Amniotic epithelial cell (primary cell): ENCODE results near the gene FCHSD1.
A peak's percentile ranks its signal among the peaks of the same experiment; 100 is the strongest.

ENCODE experiments used
- DNase-seq: peaks from one replicate; pipeline ENCODE4 v3.0.0-alpha.2; 2010; ENCODE audit warnings: low read depth

Gene FCHSD1

DNA sequence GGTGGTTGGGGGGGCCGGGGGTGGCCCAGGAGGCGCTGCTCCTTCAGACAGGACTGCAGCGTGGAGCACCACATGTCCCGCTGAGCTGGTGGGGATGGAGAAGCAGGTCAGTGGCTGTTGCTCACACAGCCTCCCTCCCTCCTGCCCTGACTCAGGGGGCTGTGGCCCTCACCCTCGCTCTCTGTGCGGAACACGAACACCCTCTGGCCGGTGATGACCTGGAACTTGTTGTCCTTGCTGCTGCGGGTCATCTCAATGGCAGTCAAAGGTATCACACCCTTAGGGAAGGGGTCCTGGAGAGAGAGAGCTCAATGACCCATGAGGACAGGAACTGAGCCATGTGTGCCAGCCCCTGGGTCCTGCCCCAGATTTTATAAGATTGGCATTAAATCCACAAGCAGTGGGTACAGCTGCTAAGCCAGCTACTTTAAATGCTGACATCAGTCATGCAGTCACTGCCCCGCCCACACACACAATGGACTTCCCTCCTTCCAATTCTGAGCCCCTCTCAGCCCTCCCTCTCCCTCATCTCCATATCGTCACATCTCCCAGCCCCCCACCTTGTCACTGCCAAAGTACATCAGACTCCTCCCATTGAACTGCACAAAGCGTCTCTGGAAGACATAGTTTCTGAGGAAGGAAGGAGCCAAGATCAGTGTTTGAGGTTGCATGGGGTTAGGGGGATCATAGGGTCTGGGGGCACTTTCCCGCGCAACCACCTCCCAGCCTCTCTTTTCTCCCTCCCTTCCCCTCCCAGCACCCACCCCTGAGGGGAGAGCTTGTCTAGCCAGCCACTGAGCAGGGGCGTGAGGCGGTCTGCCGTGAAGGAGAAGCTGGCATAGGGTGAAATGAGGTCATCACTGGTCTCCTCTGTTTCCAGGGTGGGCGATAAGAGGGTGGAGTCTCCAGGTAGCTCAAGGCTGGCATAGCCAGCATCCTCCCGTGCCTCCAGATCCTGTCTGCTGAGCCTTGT is 21.9 kb upstream of the FCHSD1 start:
- DNase-seq: no peak

DNA sequence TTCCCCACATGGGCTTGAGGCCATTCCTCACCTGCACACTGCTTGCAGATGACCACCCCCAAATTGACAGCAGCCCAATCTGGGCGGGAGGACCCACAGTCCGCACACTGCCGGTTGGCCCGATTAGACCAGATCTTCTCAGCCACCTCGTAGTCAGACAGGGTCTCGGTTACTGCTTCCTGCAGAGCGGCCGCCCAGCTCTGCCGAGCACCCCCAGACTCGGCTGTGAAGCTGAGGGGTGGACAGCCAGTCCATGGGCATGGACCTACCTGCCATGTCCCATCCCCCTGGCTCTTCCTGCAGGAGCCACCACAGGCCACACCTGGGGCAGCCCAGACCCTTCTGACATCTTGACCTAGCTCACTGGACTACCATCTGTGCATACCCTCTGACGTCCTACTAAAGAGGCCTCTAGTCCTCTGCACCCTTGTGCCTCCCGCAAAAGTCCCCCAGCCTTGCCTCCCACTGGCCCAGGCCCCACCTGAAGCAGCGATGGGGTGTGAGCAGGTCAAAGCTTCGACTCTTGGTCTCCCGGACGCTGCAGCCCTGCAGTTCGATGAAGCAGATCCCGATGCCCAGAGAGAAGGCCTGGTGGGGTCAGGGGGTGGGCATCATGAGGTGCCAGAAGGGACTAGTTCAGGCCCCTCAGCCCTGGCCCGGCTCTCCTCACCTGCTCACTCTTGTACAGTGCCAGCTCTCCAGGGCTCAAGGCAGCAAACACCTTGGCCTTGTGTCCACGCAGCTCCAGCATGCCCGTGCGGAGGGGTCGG is 21.0 kb upstream of the FCHSD1 start:
- DNase-seq: no peak

DNA sequence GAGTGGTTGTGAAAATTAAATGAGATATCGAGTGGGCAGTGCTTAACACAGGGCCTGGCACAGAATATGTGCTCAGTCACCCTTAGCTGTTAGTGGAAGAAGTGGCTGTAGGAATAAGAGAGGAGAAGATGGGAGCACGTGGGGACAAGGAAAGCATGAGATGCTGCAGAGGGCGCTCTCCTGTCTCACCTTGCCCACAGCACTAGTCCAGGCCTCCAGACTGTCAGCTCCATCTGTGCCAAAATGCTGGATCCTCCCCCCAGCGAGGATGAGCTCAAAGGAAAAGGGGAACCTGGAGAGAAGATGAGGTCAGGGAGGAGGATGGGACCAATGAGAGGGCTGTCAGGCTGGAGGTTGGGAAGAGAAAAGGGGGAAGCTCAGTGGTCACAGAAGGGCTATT is 18.3 kb upstream of the FCHSD1 start:
- DNase-seq: no peak

DNA sequence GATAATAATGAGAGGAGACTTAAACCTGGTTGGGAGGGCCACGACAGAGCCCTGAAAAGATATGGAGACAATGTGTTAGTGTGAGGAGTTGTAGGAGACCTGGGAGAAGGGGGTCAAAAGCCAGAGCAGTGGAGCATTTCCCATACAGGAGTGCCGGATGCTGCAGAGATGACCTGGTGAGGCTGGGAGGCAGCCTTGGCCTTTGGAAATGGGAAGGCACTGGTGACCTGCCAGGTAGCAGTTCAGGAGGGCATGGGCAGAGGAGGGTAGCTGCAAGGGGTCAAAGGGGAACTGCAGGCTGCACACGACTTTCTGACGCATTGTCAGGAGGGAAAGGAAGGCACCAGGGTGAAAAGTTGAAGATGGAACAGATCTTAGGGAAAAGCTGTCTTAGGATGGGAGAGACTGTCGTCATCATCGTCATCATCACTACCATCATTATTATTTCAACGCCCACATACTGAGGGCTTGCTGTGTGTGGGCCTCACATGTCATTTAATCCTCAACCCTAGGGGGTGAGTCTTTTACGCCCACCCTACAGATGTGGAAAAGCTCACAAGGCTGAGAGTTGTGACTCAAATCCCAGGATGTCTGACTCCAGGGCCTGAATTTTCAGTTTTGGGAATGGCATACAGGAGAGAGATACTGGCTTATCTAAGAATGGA is 17.5 kb upstream of the FCHSD1 start:
- no peak for DNase-seq

DNA sequence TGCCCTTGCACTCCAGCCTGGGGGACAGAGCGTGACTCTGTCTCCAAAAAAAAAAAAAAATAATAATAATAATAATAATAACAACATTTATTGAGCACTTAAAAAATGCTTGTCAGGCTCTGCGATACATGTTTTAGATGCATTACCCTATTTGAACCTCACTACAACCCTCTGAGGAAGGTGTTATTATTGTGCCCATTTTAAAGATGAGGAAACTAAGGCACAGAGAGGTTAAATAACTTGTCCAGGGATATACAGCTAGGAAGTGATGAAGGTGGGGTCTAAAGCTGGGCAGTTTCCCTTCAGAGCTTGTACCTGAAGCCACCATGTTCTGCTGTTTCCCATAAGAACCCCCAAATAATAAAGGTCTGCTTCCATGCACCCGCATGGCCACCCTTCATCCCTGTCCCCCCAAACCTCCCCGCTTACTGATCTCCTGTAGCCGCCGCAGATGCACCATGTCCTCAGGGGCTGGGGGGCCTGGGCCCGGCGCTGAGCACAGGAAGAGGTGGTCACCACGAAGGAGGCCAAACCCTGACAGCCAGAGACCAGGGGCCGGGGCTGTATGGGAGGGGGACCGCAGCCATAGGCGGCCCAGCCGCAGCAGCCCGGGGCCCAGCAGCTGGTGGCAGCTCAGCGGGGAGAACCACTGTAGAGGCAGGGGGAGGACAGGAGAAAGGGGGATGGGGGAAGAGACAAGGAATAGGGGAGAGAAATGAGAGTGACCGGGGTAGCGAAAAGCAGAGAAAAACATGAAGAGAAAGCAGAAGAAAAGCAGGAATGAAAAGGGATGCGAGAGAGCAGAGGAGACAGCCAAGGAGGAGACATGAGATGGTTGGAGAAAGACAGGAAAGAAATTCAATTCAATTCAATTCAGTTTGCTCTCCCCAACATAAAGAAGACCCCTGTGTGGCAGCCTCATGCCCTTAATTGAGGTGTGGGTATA is 15.1 kb upstream of the FCHSD1 start:
- DNase-seq: no peak

DNA sequence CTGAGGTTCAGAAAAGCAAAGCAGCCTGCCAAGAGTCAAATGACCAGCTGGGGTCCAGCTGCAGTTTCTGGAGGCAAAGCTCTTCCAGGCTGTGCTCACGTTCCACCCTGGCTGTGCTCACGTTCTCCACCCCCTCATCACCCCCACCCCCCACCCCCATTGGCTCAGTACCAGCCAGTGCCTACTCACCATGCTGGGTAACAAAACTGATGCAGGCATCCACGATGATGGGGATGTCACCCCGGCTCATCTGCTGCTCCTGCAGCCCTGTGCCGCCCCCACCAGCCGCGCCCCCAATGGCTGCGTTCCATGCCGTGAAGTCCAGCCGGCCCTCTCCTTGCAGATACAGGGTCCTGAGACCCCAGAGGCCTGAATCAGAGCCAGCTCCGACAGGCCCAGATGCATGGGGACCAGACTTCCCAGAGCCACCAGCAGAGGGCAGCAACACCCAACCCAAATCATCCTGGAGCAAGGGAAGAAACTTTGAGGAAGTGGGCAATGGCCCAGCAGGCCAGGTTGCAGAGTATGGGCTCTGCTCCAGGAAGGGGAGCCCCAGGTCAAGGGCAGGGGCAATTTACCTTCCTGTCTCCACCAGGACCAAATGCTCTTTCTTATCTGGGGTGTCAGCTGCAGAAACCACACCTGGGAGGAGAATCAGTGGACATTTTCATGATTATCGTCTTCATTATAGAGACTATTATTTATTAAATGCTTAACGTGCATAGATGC is 13.7 kb upstream of the FCHSD1 start:
- DNase-seq: peak; percentile 57

DNA sequence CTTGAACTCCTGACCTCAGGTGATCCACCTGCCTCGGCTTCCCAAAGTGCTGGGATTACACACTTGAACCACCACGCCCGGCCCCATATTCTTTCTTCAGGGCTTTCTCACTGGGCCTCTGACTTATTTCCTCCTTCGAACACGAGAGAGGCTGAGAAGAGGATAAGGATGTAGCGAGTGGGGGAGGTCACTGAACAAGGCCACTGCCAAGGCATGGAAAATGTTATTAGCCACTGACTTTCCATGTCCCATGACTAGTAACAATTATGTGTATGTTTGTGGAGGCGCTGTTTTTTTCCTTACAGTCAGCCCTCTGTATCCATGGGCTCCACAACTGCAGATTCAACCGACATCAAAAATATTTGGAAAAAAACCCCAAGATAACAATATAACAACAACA is 12.3 kb upstream of the FCHSD1 start:
- DNase-seq: no peak

DNA sequence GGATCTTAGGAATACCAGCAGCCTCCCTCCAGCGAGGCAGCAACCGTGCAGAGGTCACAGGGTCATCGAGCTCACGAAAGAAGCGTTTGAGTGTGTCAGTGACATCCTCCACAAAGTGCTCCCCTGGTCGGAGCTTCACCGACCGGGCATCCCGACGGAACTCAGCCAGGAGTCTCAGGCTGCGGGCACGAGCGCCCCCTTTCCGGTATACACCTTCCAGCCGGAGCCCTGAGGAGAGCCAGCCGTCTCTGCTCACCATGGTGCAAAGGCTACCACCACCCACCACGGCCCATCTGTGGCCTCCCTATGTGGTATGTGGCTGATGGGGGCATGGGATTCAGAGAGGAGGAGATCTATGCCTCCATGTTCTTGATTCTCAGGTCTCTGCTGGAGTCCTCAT is 10.8 kb upstream of the FCHSD1 start:
- DNase-seq: no peak

DNA sequence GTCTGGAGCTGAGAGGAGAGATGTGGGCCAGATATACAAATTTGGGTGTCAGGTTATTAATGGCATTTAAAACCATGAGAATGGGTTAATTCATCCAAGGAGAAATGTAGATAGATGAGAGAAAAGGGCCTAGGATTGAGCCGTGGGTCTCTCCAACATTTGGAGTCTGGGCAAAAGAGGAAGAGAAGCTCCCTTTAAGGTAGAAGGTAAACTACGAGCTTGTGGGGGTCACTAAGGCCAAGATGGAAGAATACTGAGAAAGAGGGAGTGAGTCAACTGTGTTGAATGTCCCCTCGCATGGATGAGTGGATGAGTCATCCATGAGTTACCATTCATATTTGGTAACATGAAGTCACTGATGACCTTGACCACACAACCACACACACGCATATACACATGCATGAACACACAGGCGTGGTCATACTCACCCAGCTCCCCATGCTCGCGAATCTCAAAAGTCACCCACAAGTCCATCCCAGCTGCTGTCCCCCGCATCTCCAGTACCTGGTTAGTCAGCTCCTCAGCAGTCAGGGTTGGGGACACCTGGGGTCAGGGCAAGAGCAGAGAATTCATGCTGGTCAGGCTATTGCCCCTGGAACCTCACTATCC is 6.8 kb upstream of the FCHSD1 start:
- DNase-seq: peak; percentile 96

DNA sequence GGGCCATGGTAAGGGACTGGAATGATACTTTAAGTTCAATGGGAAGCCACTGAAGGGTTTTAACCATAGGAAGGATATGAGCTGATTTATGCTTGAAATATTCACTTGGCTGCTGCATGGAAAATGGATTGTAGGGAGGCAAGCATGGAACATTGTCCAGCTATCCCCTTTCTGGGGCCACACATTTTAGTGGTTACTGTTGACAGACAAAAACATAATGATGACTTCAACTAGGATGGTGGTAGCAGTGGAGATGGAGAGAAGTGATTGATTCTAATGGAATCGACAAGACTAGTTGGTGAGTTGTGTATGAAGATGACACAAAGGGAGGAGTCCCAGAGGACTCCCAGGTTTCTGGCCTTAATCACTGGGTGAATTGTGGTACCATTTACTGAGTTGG is 6.2 kb upstream of the FCHSD1 start:
- no peak for DNase-seq

DNA sequence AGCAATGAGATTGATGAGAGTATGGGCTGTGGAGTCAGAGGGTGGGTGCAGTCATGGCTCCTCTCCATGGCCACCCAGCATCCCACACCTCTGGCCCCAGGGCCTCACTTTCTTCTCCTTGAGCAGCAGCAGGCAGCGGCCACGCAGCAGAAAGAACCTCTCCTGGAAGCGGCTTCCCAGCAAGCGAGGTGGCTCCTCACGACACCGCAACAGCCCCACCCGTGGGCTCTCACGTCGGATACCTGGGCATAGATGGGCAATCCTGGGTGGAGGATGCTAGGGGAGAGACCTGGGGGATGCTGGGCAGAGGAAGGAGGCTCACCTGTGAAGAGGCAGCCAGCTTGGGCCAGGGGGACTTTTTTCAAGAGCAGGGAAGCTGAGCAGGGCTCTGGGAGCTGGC is 5.2 kb upstream of the FCHSD1 start:
- no peak for DNase-seq

DNA sequence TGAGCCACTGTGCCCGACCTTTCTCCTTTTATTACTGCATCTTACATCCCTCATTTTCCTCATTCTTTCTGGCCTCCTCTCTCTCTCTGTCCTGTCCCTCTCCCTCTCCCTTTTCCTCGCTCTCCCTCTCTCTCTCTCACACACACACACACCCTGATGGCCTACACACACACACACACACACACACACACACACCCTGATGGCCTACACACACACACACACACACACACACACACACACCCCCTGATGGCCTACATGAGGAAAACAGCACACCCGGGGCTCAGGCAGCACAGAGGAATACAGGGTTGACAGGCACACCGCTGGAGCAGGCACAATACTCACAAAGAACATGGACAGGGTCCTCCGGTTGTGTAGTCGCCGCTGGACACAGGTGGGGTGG is 3.8 kb upstream of the FCHSD1 start:
- DNase-seq: no peak

DNA sequence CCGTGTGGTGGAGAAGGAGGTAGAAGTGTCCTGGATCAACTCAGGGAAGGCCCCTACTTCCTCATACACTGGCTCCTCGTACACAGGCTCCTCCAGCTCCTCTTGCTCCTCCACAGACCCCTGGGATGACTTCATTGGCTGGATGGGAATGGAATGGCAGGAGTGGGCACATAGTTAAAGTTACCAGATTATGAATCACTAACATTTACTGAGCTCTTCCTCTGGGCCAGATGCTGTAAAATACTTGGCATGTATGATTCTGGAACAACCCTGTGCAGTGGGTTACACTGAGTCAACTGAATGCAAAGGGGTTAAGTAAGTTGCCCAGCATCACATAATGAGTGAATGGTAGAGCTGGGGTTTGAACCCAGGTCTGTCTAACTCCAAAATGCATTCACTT is 3.1 kb upstream of the FCHSD1 start:
- DNase-seq: peak; percentile 84

DNA sequence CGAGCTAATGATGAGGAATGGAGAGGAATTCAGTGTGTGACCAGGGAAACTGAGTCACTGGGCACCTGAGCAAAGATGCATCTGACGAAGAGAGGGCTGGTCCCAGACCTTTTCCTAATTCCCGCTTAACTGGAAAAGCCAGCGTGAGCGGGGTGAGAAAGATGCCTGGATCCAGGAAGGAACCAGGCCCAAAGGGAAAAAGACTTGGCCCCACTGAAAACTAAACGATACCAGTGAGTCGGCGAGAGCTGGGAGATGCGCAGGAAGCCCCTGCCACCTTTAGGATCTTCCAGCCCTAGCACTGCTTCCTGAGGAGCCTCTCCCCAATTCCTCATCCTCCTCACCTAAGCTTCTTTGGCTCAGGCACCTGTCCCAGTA is 499 bp upstream of the FCHSD1 start:
- no peak for DNase-seq

DNA sequence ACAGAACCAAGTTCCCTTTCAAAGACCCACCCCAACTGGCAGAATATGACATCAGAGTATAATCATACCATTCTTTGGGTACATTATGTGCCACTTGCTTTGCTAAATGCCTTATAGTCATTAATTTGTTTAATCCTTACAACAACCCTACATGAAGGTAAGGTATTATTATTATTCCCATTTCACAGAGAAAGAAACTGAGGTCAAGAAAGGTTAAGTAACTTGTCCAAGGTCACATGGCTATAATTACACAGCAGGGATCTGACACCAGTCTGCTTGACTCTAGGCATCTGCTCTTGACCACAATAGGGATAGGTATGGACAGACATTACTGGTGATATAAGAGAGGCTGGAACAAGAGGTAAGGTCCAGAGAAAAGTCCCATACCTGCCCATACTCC is 1.2 kb downstream of the FCHSD1 start:
- no peak for DNase-seq

DNA sequence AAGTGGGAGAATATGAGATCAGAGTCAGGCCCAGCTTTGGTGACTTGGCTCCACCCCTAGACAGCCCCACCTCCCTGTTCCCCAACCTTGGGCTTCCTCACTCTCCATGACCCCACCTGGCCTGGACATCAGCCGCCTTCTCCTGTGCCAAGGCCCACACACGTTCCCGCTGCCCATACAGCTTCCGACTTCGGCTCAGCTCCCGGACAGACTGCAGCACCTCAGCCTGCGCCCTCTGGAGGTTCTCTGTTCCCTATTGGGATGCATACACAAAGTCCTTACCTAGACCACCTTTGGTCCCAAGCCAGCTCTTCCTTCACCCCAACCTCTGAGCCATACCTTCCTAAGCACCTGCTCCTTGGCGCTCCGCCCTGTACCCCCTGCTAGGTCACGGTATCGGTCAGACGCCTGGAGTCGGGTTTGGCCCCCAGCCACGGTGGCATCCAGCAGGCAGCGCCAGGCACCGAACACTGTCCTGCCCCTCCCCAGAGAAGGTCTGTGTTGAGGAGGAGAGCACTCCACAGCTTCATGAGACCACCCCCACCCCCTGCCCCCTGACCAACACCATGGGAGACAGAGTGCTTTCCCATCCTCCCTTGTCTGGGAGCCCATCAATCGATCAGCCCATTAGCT is 2.0 kb downstream of the FCHSD1 start:
- DNase-seq: no peak

DNA sequence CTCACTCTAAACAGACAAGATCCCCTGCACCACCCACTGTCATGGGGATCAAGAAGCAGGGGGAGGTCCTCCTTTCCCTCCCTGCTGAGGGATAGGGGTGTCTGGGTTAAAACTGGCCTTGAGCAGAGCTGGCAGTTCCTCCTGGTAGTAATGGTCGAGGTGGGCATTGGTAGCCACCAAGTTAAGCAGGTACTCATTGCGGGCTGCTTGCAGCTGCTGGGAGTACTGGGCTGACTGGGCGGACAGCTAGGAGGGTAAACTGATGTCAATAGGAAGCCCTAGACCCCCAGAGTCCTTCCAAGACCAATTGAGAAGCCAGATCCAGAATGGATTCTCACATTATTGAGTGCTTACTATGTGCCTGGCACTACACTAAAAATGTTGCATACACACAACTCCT is 3.4 kb downstream of the FCHSD1 start:
- DNase-seq: no peak

DNA sequence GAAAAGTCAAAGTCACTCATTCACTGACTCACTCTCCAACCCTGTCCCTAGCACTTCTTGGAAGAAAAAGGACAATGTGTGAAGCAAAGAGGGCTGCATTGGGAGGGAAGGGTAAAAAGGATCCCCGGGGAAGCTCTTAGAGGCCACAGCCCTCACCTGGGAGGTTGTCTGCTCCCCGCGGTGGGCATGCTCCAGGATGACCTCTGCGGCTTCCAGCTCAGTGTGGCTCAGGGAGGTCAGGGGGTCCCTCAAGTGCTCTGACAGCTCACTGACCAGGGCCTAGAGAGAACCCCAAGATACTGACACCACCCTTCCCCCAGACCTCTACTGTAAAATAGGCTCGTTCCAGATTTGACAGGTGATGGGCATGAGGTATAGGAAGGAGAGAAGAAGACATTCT is 4.0 kb downstream of the FCHSD1 start:
- no peak for DNase-seq

DNA sequence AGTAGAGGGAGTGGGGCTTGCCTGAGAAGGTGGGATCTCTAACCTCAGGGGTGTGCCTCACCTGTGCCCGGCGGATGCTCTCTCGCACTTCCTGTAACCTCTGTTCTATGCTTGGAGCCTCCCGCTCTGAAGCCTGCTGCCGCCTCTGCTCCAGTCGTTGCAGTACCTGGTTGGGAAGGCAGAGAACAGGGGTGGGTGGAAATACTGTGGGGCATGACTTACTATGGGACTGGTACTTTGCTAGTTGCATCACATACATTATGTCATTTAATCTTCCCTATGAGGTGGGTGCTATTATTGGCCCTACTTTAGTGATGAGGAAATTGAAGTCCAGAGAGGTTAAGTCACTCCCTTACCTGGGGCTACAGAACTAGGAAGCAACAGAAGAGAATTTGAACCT is 5.2 kb downstream of the FCHSD1 start:
- DNase-seq: no peak

DNA sequence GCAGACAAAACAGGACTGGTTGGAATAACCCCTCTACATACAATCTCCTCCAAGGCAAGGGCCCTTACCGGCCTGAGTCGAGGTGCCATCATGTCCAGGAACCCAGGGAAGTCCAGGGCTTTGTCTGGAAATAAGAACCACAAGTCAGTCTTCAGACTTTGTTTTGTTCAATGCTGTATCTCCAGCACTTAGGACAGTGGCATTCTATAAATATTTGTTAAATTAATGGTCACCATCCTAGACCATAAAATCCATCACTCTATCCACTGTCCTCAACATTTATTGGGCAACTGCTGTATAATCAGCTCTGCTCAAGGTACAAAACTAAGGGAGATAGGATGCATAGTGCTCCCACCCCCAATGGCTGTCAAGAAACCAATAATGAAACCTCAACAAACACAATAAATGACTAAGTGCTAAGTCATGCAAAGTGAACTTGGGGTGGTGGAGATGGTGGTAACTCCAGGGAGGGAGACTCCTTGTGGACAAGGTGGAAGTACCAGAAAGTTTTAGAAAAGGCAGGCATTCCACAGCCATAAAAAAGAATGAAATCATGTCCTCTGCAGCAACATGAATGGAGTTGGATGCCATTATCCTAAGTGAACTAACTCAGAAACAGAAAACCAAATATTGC is 9.5 kb downstream of the FCHSD1 start:
- peak; percentile 68 for DNase-seq
